CD4-positive, CD25-positive, alpha-beta regulatory T cell (primary cell): ENCODE measurements around the gene DDX10. TPM values are rescaled to one million over a fixed set of nuclear protein-coding genes. Genes with fewer than 3 reads are reported as not detected.

Experiments used
- ATAC-seq, 2 donors: fragments of 150-1000 bp; cut with Tn5 transposase; one replicate each; pipeline ENCODE4 v1.10.0; 2021; ENCODE audit warnings: low read depth in 2 of 2, moderate number of reproducible peaks in 2 of 2, moderate library complexity in 1 of 2
- DNase-seq, 3 donors: peaks; one replicate each; pipeline versions ENCODE4 v3.0.0 to v3.0.0-alpha.2; 2012 to 2022; ENCODE audit warnings: mixed read lengths in 1 of 3
- H3K27ac ChIP-seq: one replicate; pipeline ENCODE4 v1.7.0; 2013; ENCODE audit warnings: mild to moderate bottlenecking, low read length; ENCODE audit not compliant: insufficient read depth, poor library complexity, severe bottlenecking
- H3K27me3 ChIP-seq: one replicate; pipeline ENCODE4 v1.7.0; 2013; ENCODE audit warnings: low read length; ENCODE audit not compliant: control insufficient read depth, insufficient read depth
- H3K36me3 ChIP-seq: one replicate; pipeline ENCODE4 v1.7.0; 2013; ENCODE audit warnings: mild to moderate bottlenecking, low read length, moderate library complexity; ENCODE audit not compliant: control insufficient read depth, insufficient read depth
- H3K4me1 ChIP-seq: 2 replicates; pipeline ENCODE4 v1.7.0; 2013; ENCODE audit warnings: mild to moderate bottlenecking, low read length; ENCODE audit not compliant: insufficient read depth, control insufficient read depth, poor library complexity, severe bottlenecking
- H3K4me3 ChIP-seq: one replicate; pipeline ENCODE4 v1.7.0; 2013; ENCODE audit warnings: low read depth, mild to moderate bottlenecking, low read length, moderate library complexity
- H3K9me3 ChIP-seq, 2 experiments: 1 replicate in 1 of 2; 2 replicates in 1 of 2; pipeline ENCODE4 v1.7.0; 2013; ENCODE audit warnings: low read length in 2 of 2, mild to moderate bottlenecking in 1 of 2, moderate library complexity in 1 of 2; ENCODE audit not compliant: control insufficient read depth in 2 of 2
- H3K27ac Mint-ChIP-seq, 3 donors: one replicate each; pipeline ENCODE4 v1.8.0; 2020 to 2022; ENCODE audit warnings: mild to moderate bottlenecking in 3 of 3, mixed read lengths in 3 of 3, moderate library complexity in 2 of 3
- H3K27me3 Mint-ChIP-seq: one replicate; pipeline ENCODE4 v1.8.0; 2022; ENCODE audit warnings: mild to moderate bottlenecking, mixed read lengths
- H3K36me3 Mint-ChIP-seq: one replicate; pipeline ENCODE4 v1.8.0; 2020; ENCODE audit warnings: mixed read lengths
- H3K4me1 Mint-ChIP-seq, 4 donors: one replicate each; pipeline ENCODE4 v1.8.0; 2020 to 2022; ENCODE audit warnings: mixed read lengths in 4 of 4, mild to moderate bottlenecking in 1 of 4
- H3K4me3 Mint-ChIP-seq, 4 donors: one replicate each; pipeline ENCODE4 v1.8.0; 2020 to 2022; ENCODE audit warnings: mild to moderate bottlenecking in 4 of 4, mixed read lengths in 4 of 4, moderate library complexity in 3 of 4
- H3K9me3 Mint-ChIP-seq, 7 donors: one replicate each; pipeline ENCODE4 v1.8.0; 2020 to 2022; ENCODE audit warnings: mixed read lengths in 7 of 7, mild to moderate bottlenecking in 3 of 7, moderate library complexity in 2 of 7
- polyA plus RNA-seq, 4 donors: library from polyadenylated mRNA; unstranded; fragments of 300-500 nt; fragmentation: Illumina TruSeq; gene quantifications; one replicate each; pipeline ENCODE4 v1.2.3, GENCODE V29; 2021
- total RNA-seq: library from RNA; stranded (reverse); gene quantifications from one replicate; pipeline ENCODE4 v1.2.3, GENCODE V29; 2022

Gene DDX10
- total and polyA plus RNA-seq, 5 donors from 2014 or later = 10.5 to 23.3 (median 14.0) TPM

DNA sequence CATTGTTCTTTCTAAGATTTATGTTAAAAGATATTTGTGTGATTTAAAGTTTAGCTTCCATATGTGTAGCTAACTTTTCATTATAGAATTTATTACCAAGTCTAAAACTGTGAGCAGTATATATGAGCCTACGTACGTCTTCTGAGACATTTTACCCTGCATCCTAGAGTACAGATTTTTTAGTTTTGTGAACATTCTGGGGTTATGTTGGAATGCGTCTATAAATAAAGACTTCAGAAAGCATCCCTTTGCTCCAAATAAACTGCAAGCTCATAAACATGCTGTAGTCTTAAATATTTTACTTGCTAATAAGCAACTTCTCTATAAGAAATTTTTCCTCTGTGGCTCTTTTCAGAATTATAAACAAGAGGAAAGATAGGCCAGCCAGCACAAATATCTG lies 236.5 kb downstream of the DDX10 start:
- H3K4me3 ChIP-seq = no peak overlapping the region
- no peak overlapping the region for H3K27ac Mint-ChIP-seq

DNA sequence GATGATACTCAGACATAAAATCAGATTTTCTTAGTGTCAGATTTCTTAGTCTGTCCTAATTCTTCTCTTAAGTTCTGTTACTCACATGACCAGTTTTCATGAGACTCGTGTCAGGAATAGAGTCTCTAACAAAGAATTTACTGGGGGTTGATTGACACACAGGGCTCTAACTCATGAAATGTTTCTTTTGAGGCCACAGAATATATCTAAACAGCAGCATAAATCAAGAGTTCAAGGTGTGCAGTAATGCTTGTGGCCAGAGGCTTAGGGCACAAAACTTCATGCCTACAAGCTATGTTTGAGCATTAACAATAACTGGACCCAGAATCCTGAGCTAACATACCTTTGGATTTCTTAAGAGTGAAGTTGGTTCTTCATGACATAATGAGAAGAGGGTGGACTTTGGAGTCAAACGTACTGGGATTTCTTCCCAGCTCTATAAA lies 237.2 kb downstream of the DDX10 start:
- H3K27ac Mint-ChIP-seq = no peak overlapping the region
- peaks cover 28% of the 10 kb centered on the region for H3K36me3 Mint-ChIP-seq
- H3K9me3 Mint-ChIP-seq = peaks cover 0 to 19% (median 2%) of the 10 kb centered on the region in 7 donors
- Histone ChIP-seq H3K27ac (no peak overlapping the region), H3K9me3 (peaks cover 14 to 18% of the 10 kb centered on the region in 2 experiments), H3K27me3 (no peaks in the 10 kb centered on the region), H3K36me3 (peaks cover 3% of the 10 kb centered on the region), H3K4me1 (no peaks in the 10 kb centered on the region), H3K4me3 (no peak overlapping the region)
- DNase-seq (no peak), ATAC-seq (no peak)
- peaks cover 0 to 3% (median 0%) of the 10 kb centered on the region in 4 donors for H3K4me1 Mint-ChIP-seq
- H3K4me3 Mint-ChIP-seq = no peak overlapping the region
- no peaks in the 10 kb centered on the region for H3K27me3 Mint-ChIP-seq

More for the DNA sequence above, 236.5 kb downstream of the DDX10 start:
- Histone ChIP-seq H3K4me1 (no peaks in the 10 kb centered on the region), H3K27me3 (no peaks in the 10 kb centered on the region), H3K27ac (no peak overlapping the region), H3K9me3 (peaks cover 16 to 21% of the 10 kb centered on the region in 2 experiments), H3K36me3 (peaks cover 3% of the 10 kb centered on the region)
- H3K9me3 Mint-ChIP-seq = peaks cover 0 to 26% (median 4%) of the 10 kb centered on the region in 7 donors
- H3K36me3 Mint-ChIP-seq = peaks cover 28% of the 10 kb centered on the region
- H3K4me3 Mint-ChIP-seq = no peak overlapping the region
- DNase-seq (no peak), ATAC-seq (no peak)
- peaks cover 0 to 3% (median 0%) of the 10 kb centered on the region in 4 donors for H3K4me1 Mint-ChIP-seq
- H3K27me3 Mint-ChIP-seq = no peaks in the 10 kb centered on the region

DNA sequence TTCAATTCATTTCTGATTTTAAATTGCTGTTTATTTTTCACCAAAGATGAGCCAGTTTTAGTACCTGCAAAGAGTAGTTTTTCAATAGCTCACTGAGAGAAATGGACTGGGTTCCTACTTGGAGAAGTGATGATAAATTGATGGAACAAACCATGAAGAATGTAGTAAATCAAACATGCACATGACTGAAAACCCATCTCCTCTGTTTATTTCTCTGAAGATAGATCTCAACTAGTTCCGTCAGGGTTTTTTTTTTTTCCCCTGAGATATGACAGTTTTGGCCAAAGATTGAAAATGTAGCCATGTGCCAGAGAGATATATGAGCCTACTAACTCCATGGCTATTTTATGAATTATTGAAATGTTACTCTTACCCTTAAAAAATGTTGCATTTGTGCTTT lies 239.6 kb downstream of the DDX10 start:
- DNase-seq = no peak
- H3K9me3 ChIP-seq = no peaks in the 10 kb centered on the region
- Mint-ChIP-seq H3K27ac (no peak overlapping the region), H3K4me1 (peaks cover 0 to 4% (median under 1%) of the 10 kb centered on the region in 4 donors), H3K4me3 (no peak overlapping the region), H3K27me3 (no peaks in the 10 kb centered on the region), H3K36me3 (peaks cover 15% of the 10 kb centered on the region), H3K9me3 (peaks cover 0 to 3% (median 0%) of the 10 kb centered on the region in 7 donors)
- H3K36me3 ChIP-seq = no peaks in the 10 kb centered on the region
- ATAC-seq = no peak
- no peak overlapping the region for H3K27ac ChIP-seq
- H3K27me3 ChIP-seq = no peaks in the 10 kb centered on the region
- H3K4me1 ChIP-seq = no peaks in the 10 kb centered on the region
- no peak overlapping the region for H3K4me3 ChIP-seq

DNA sequence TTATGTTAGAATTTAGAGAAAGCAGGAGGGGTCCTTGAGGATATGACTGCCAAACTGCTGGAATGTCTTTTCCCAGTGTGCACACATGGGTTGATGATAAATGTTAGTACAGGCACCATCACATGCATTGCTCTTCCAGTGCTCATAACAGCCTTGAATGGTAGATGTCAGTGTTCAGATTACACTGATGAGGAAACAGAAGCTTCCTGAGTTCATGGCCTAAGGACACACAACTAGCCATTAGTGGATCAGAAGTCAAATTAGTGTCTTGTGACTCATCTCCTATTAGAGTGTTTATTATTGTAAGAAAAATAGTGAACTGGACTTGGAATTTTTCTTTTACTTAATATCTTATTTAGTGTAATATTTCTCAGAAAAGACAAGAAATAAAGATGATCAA lies 241.5 kb downstream of the DDX10 start:
- ATAC-seq = no peak
- Mint-ChIP-seq H3K4me3 (no peak overlapping the region), H3K4me1 (peaks cover 0 to 8% (median 4%) of the 10 kb centered on the region in 4 donors), H3K9me3 (no peaks in the 10 kb centered on the region), H3K27me3 (no peaks in the 10 kb centered on the region), H3K27ac (no peak overlapping the region), H3K36me3 (peaks cover 20% of the 10 kb centered on the region)
- no peaks in the 10 kb centered on the region for H3K27me3 ChIP-seq
- no peak overlapping the region for H3K27ac ChIP-seq
- DNase-seq = no peak
- H3K36me3 ChIP-seq = no peaks in the 10 kb centered on the region
- no peaks in the 10 kb centered on the region for H3K4me1 ChIP-seq
- no peaks in the 10 kb centered on the region for H3K9me3 ChIP-seq
- no peak overlapping the region for H3K4me3 ChIP-seq

DNA sequence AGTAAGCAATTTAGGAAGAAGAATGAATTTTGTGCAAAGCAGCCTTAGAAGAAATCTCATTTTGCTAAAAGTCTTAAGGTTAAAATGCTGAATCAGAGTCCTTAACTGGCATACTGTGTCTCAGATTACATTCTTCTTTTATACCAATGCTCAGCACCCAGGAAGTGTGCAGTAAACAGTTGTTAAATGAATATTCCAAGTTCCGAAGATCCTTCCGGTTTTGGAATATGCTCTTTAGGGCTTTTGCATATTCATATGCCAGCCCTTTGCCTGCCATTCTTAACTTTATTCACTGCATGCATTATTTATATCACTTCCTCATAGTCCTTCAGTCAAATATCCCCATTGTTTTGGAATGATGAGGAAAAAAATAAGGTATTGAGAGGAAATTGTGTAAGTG lies 242.0 kb downstream of the DDX10 start:
- no peaks in the 10 kb centered on the region for H3K27me3 Mint-ChIP-seq
- H3K27me3 ChIP-seq = no peaks in the 10 kb centered on the region
- no peaks in the 10 kb centered on the region for H3K9me3 Mint-ChIP-seq
- no peaks in the 10 kb centered on the region for H3K4me1 ChIP-seq
- no peak overlapping the region for H3K27ac ChIP-seq
- H3K4me1 Mint-ChIP-seq = peaks cover 0 to 8% (median 4%) of the 10 kb centered on the region in 4 donors
- H3K27ac Mint-ChIP-seq = no peak overlapping the region
- H3K4me3 Mint-ChIP-seq = no peak overlapping the region
- H3K9me3 ChIP-seq = no peaks in the 10 kb centered on the region
- ATAC-seq = no peak
- H3K4me3 ChIP-seq = no peak overlapping the region
- no peak for DNase-seq
- no peaks in the 10 kb centered on the region for H3K36me3 ChIP-seq
- H3K36me3 Mint-ChIP-seq = peaks cover 20% of the 10 kb centered on the region

DNA sequence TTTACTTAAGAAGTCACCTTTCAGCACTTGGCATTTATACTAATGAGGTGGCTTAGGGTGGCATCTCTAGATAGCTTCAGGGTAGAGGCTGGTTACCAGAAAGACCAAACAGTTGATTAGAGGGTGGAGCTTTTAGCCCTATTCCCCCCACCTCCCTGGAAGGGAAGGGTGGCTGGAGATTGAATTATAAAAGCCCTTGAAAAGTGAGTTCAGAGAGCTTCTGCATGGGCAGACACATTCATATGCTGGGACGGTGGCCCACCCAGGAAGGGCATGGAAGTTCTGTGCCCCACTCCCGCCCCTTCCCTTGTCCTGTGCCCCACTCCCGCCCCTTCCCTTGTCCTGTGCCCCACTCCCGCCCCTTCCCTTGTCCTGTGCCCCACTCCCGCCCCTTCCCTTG lies 244.2 kb downstream of the DDX10 start:
- no peaks in the 10 kb centered on the region for H3K9me3 ChIP-seq
- Mint-ChIP-seq H3K9me3 (no peaks in the 10 kb centered on the region), H3K27me3 (no peaks in the 10 kb centered on the region), H3K27ac (no peak overlapping the region), H3K4me1 (peaks cover 0 to 8% (median 4%) of the 10 kb centered on the region in 4 donors), H3K36me3 (peaks cover 15% of the 10 kb centered on the region), H3K4me3 (no peak overlapping the region)
- H3K4me3 ChIP-seq = no peak overlapping the region
- no peaks in the 10 kb centered on the region for H3K27me3 ChIP-seq
- H3K4me1 ChIP-seq = no peaks in the 10 kb centered on the region
- no peaks in the 10 kb centered on the region for H3K36me3 ChIP-seq
- ATAC-seq (no peak), DNase-seq (no peak)
- no peak overlapping the region for H3K27ac ChIP-seq

DNA sequence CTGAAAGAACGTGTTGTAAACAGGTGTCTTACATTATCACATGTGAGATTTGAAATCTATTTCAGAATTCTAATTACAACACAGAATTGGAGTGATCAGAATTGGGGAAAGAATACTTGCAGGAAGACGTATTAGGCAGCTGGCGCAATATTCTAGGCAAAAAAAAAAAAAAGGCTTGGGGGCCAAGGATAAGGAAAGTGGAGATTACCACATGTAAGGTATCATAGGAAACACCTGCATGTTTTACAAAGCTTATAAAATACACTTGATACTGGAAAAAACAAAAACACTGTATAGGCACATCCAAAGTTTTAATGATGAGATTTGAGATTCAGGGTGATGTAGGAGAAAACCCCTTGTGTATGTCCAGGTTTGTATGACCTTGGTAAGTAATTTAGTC lies 245.1 kb downstream of the DDX10 start:
- Histone ChIP-seq H3K4me3 (no peak overlapping the region), H3K27ac (no peak overlapping the region), H3K27me3 (no peaks in the 10 kb centered on the region), H3K36me3 (no peaks in the 10 kb centered on the region), H3K4me1 (no peaks in the 10 kb centered on the region), H3K9me3 (no peaks in the 10 kb centered on the region)
- no peak for ATAC-seq
- no peak for DNase-seq
- H3K4me1 Mint-ChIP-seq = peaks cover 0 to 8% (median 3%) of the 10 kb centered on the region in 4 donors
- no peaks in the 10 kb centered on the region for H3K27me3 Mint-ChIP-seq
- peaks cover 10% of the 10 kb centered on the region for H3K36me3 Mint-ChIP-seq
- no peak overlapping the region for H3K27ac Mint-ChIP-seq
- no peaks in the 10 kb centered on the region for H3K9me3 Mint-ChIP-seq
- H3K4me3 Mint-ChIP-seq = no peak overlapping the region

DNA sequence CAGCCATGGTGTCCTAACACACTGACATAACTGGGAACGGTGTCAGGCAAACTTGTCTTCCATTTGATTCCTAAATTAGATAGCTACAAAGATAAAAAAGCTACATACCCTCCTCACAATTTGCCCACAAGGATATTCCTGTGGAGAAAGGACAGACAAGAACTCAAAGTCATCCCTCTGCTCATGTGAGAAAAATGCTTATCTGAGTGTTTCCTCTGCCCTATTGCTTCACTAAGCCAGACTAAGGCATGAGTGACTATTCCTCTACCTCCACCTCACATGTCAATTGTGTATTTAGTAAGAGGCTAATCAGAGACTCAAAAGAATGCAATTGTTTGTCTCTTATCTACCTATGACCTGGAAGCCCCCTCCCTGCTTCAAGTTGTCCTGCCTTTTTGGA lies 247.7 kb downstream of the DDX10 start:
- Histone ChIP-seq H3K4me1 (no peaks in the 10 kb centered on the region), H3K4me3 (no peak overlapping the region), H3K9me3 (no peaks in the 10 kb centered on the region), H3K27me3 (no peaks in the 10 kb centered on the region), H3K27ac (no peak overlapping the region), H3K36me3 (no peaks in the 10 kb centered on the region)
- Mint-ChIP-seq H3K27me3 (no peaks in the 10 kb centered on the region), H3K27ac (no peak overlapping the region), H3K4me3 (no peak overlapping the region), H3K36me3 (peaks cover 13% of the 10 kb centered on the region), H3K4me1 (peaks cover 0 to 11% (median 4%) of the 10 kb centered on the region in 4 donors), H3K9me3 (peaks cover 0 to 1% (median 0%) of the 10 kb centered on the region in 7 donors)
- ATAC-seq (no peak), DNase-seq (no peak)
